Measurements from ENCODE around the gene MRPL9.
"Not testable (repeated sequence)": the region's sequence is repeated elsewhere in the genome, so short reads cannot be mapped to it uniquely, and the experiment has no call there.

MRPL9 gene

GRCh38 chr1:151782741-151783140 is 19.4 kb upstream of the MRPL9 start:
- DNase-seq: no peak

- DNase-seq: not testable (repeated sequence)
These were observed 18.7 kb upstream of the MRPL9 start for GRCh38 chr1:151782026-151782425.

- DNase-seq: not testable (repeated sequence)
These were observed 17.4 kb upstream of the MRPL9 start for GRCh38 chr1:151780736-151781135.

GRCh38 chr1:151779852-151780251 is 16.6 kb upstream of the MRPL9 start:
- DNase-seq: no peak

- DNase-seq: no peak
These were observed 14.0 kb upstream of the MRPL9 start for GRCh38 chr1:151777317-151777716.

- DNase-seq: no peak
These were observed 13.4 kb upstream of the MRPL9 start for GRCh38 chr1:151776665-151777062.

- no peak for DNase-seq
These were observed 12.8 kb upstream of the MRPL9 start for GRCh38 chr1:151775894-151776664.

- no peak for DNase-seq
These were observed 11.1 kb upstream of the MRPL9 start for GRCh38 chr1:151774256-151774922.

- DNase-seq: no peak
These were observed 10.4 kb upstream of the MRPL9 start for GRCh38 chr1:151773702-151774101.

- DNase-seq: not testable (repeated sequence)
These were observed 6.0 kb upstream of the MRPL9 start for GRCh38 chr1:151769270-151769669.

- DNase-seq: peak; percentile 48
These were observed 5.2 kb upstream of the MRPL9 start for GRCh38 chr1:151768351-151769066.

GRCh38 chr1:151763990-151764389 is 694 bp upstream of the MRPL9 start:
- DNase-seq: no peak

GRCh38 chr1:151760597-151761385 is 2.5 kb downstream of the MRPL9 start:
- no peak for DNase-seq

- DNase-seq: no peak
These were observed 4.1 kb downstream of the MRPL9 start for GRCh38 chr1:151759241-151759640.

- DNase-seq: no peak
These were observed 7.0 kb downstream of the MRPL9 start for GRCh38 chr1:151756291-151756690.

GRCh38 chr1:151741516-151741915 is 21.8 kb downstream of the MRPL9 start:
- DNase-seq: no peak

GRCh38 chr1:151739590-151740355 is 23.5 kb downstream of the MRPL9 start:
- DNase-seq: no peak

GRCh38 chr1:151737479-151737878 is 25.8 kb downstream of the MRPL9 start:
- no peak for DNase-seq

- no peak for DNase-seq
These were observed 26.3 kb downstream of the MRPL9 start for GRCh38 chr1:151737026-151737425.

- not testable (repeated sequence) for DNase-seq
These were observed 29.3 kb downstream of the MRPL9 start for GRCh38 chr1:151733995-151734394.

GRCh38 chr1:151733126-151733525 is 30.2 kb downstream of the MRPL9 start:
- no peak for DNase-seq

- no peak for DNase-seq
These were observed 33.4 kb downstream of the MRPL9 start for GRCh38 chr1:151729966-151730291.

Measured in DMS79 treated with DMSO at 0.1 percent for 48 hours (cell line).